HCT116 (cell line): ENCODE data around the gene PTCD1.

Experiments
- CBX3 ChIP-seq: IDR thresholded peaks from 2 replicates; pipeline ENCODE4 v1.6.1; 2012; ENCODE audit warnings: low read depth
- CEBPB ChIP-seq: IDR thresholded peaks from 2 replicates; pipeline ENCODE4 v1.6.1; 2012; ENCODE audit warnings: low read depth
- CTCF ChIP-seq, 3 experiments: fragments of 200-600 bp in 1 of 3; sonication (generic) in 1 of 3; IDR thresholded peaks in 2 of 3; conservative IDR thresholded peaks in 1 of 3; 2 replicates each; pipeline ENCODE4 v1.5.1; 2012 to 2017; ENCODE audit warnings: low read depth in 2 of 3, low read length in 2 of 3, antibody characterized with exemption in 1 of 3, borderline replicate concordance in 1 of 3, control low read depth in 1 of 3, mild to moderate bottlenecking in 1 of 3, mixed read lengths in 1 of 3, mixed run types in 1 of 3, moderate library complexity in 1 of 3; ENCODE audit not compliant: insufficient read depth in 1 of 3
- EGR1 ChIP-seq: IDR thresholded peaks from 2 replicates; pipeline ENCODE4 v1.6.1; 2012; ENCODE audit warnings: low read depth
- EZH2 ChIP-seq: fragments of 200-600 bp; sonication (generic); IDR thresholded peaks from 2 replicates; pipeline ENCODE4 v1.6.1; 2017; ENCODE audit warnings: antibody characterized with exemption, mixed run types
- EZH2phosphoT487 ChIP-seq: fragments of 200-600 bp; IDR thresholded peaks from 2 replicates; pipeline ENCODE4 v1.6.1; 2018; ENCODE audit warnings: antibody characterized with exemption, borderline replicate concordance
- POLR2A ChIP-seq: IDR thresholded peaks from 2 replicates; pipeline ENCODE4 v1.7.0; 2011; ENCODE audit warnings: borderline replicate concordance; ENCODE audit not compliant: insufficient read depth, insufficient read length; ENCODE audit errors: extremely low read depth
- REST ChIP-seq: IDR thresholded peaks from 2 replicates; pipeline ENCODE4 v1.6.1; 2012; ENCODE audit warnings: low read depth
- SIN3A ChIP-seq: IDR thresholded peaks from 2 replicates; pipeline ENCODE4 v1.6.1; 2012; ENCODE audit warnings: low read depth
- SRF ChIP-seq: IDR thresholded peaks from 2 replicates; pipeline ENCODE4 v1.6.1; 2012; ENCODE audit warnings: low read depth
- YY1 ChIP-seq: IDR thresholded peaks from 2 replicates; pipeline ENCODE4 v1.6.1; 2011; ENCODE audit warnings: low read length, low read depth, moderate library complexity, mild to moderate bottlenecking; ENCODE audit not compliant: insufficient replicate concordance; ENCODE audit errors: extremely low read depth
- ZBTB33 ChIP-seq: IDR thresholded peaks from 2 replicates; pipeline ENCODE4 v1.6.1; 2011; ENCODE audit warnings: mild to moderate bottlenecking, low read length, moderate library complexity; ENCODE audit not compliant: insufficient replicate concordance; ENCODE audit errors: extremely low read depth
- ZNF274 ChIP-seq: fragments of 200-500 bp; sonication (Bioruptor generic); IDR thresholded peaks from 2 replicates; pipeline ENCODE4 v1.6.1; 2014; ENCODE audit warnings: mild to moderate bottlenecking, low read depth, low read length, inconsistent platforms

- TF ChIP-seq YY1 (no peak), CTCF (IDR thresholded peaks at IDR 0.05 in 2 of 3, conservative IDR thresholded peaks at IDR 0.05 in 1 of 3; ENCODE audit: borderline replicate concordance in 1 of 3, insufficient read depth in 1 of 3, low read depth in 2 of 3, low read length in 2 of 3) (no peak), POLR2A (no peak), EZH2phosphoT487 (no peak), CEBPB (no peak), ZBTB33 (no peak), SIN3A (no peak), EZH2 (no peak), REST (no peak), CBX3 (no peak), SRF (no peak), ZNF274 (no peak), EGR1 (no peak)
Measured at GRCh38 chr7:99381664-99382075, 56.9 kb downstream of the PTCD1 start.
